Measurements from ENCODE around the gene CACNA1C. TPM values are rescaled to one million over a fixed set of nuclear protein-coding genes. Genes with fewer than 3 reads are reported as not detected.

CACNA1C gene
- total RNA-seq, 5 donors from 2014 or later (not counting 1 experiment from before 2014, with no cell fraction given), result 0.10 to 0.26 (median 0.16) TPM

DNA sequence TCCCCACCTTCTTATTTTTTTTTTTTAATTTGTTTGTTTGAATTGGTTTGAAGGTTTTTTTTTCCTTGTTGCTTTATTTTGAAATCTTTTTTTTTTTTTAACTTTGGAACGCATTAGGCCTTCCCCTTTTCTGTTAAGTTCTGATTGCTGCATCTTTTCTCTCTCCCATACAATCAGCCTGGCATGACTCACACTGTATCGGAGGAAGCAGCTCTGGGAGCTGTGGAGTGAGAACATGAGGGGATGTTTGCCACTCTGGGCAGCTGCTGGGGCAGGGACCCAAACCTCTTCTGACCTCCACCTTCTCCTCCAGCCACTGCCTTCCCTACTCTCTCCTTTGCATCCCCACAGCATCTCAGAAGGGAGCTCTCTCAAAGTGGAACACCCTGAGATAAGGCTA, 581.7 kb downstream of the CACNA1C start:
- Histone ChIP-seq H3K27ac (ENCODE audit: low read length) (no peak overlapping the region), H3K4me1 (ENCODE audit: control insufficient read depth in 1 of 2, extremely low read depth in 1 of 2, insufficient read depth in 2 of 2, low read length in 2 of 2) (no peaks in the 10 kb centered on the region), H3K27me3 (replicated peaks in 1 of 2; ENCODE audit: control insufficient read depth in 2 of 2, extremely low read depth in 1 of 2, insufficient read depth in 2 of 2, low read length in 1 of 2) (peaks cover 0 to 41% of the 10 kb centered on the region in 2 experiments), H3K36me3 (ENCODE audit: control insufficient read depth in 2 of 2, extremely low read depth in 1 of 2, insufficient read depth in 1 of 2, low read length in 1 of 2) (no peaks in the 10 kb centered on the region), H3K9me3 (no peaks in the 10 kb centered on the region), H3K4me3 (ENCODE audit: control insufficient read depth in 1 of 2, extremely low read depth in 1 of 2, low read length in 1 of 2) (no peak overlapping the region)
- Mint-ChIP-seq H3K4me1 (no peaks in the 10 kb centered on the region), H3K4me3 (no peak overlapping the region), H3K27me3 (peaks cover 23 to 37% of the 10 kb centered on the region in 2 donors), H3K27ac (no peak overlapping the region), H3K9me3 (no peaks in the 10 kb centered on the region), H3K36me3 (no peaks in the 10 kb centered on the region)
- no peak for DNase-seq
- CTCF ChIA-PET, result no interaction called here
- no peak for ATAC-seq (replicated peaks in 1 of 4)
- WGBS (ENCODE audit: insufficient coverage), result no CpG with 5 or more reads among the region's 2 CpGs
- POLR2A ChIA-PET, result no interaction called here

DNA sequence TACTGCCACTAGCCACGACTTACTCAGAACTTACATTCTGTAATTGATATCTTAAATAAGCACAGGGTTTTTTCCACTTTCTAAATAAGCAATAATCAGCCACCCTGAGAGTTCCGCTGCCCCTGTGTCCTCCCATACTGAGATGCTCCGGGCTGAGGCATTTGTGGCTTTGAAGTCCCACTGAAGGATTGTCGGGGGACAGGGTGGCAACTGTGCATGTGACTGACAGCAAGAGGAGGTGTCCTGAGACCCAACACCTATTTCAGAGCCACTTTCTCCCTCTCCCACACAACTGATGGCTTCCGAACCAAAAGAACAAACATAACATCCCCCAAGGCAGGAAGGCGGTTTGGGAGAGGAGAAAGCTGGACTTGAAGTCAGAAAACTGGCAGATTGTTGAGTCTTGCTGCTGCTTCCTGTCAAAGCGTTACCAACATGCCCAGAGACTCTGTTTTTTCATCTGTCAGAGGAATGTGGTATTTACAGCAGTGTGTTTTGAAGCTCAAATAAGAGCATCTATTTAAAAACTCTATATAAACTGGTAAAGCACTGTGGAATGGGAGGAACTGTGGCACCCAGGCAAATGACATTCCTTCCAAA, 584.1 kb downstream of the CACNA1C start:
- ATAC-seq (replicated peaks in 1 of 4) (no peak), DNase-seq (no peak)
- H3K9me3 Mint-ChIP-seq, result no peaks in the 10 kb centered on the region
- H3K9me3 ChIP-seq, result no peaks in the 10 kb centered on the region
- no peak overlapping the region for H3K4me3 ChIP-seq (ENCODE audit: control insufficient read depth in 1 of 2, extremely low read depth in 1 of 2, low read length in 1 of 2)
- H3K27me3 ChIP-seq (replicated peaks in 1 of 2; ENCODE audit: control insufficient read depth in 2 of 2, extremely low read depth in 1 of 2, insufficient read depth in 2 of 2, low read length in 1 of 2), result peaks cover 0 to 50% of the 10 kb centered on the region in 2 experiments
- no peaks in the 10 kb centered on the region for H3K36me3 ChIP-seq (ENCODE audit: control insufficient read depth in 2 of 2, extremely low read depth in 1 of 2, insufficient read depth in 1 of 2, low read length in 1 of 2)
- peaks cover 3 to 6% (median 6%) of the 10 kb centered on the region in 3 donors for H3K4me1 Mint-ChIP-seq
- ChIA-PET POLR2A (no interaction called here), CTCF (no interaction called here)
- no peak overlapping the region for H3K4me3 Mint-ChIP-seq
- H3K27me3 Mint-ChIP-seq, result peaks cover 16 to 28% of the 10 kb centered on the region in 2 donors
- peaks cover 0 to 3% of the 10 kb centered on the region in 2 experiments for H3K4me1 ChIP-seq (ENCODE audit: control insufficient read depth in 1 of 2, extremely low read depth in 1 of 2, insufficient read depth in 2 of 2, low read length in 2 of 2)
- 70% methylated on average over 3 of the region's 7 CpGs for WGBS (ENCODE audit: insufficient coverage)
- H3K27ac Mint-ChIP-seq, result no peak overlapping the region
- no peak overlapping the region for H3K27ac ChIP-seq (ENCODE audit: low read length)
- no peaks in the 10 kb centered on the region for H3K36me3 Mint-ChIP-seq

DNA sequence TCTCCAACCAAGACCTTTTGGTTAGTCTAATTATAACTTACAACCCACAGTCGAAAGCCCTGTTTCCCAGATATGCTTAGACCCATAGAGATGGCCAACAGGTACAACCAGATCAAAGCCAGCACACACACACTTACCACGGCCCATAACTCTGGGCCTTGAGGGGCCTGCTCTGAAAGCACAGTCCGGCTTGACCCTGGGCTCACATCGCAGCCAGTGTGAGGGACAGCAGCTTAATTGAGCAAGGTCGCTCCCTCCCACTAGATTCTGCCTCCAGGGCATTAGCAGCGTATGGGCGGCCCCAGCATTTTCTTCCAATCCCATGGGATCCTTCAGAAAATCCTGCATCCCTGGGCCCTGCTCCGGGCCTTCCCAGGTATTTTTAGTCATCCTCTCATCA, 584.6 kb downstream of the CACNA1C start:
- no peaks in the 10 kb centered on the region for H3K36me3 Mint-ChIP-seq
- CTCF ChIA-PET, result no interaction called here
- Histone ChIP-seq H3K27me3 (replicated peaks in 1 of 2; ENCODE audit: control insufficient read depth in 2 of 2, extremely low read depth in 1 of 2, insufficient read depth in 2 of 2, low read length in 1 of 2) (peaks cover 0 to 50% of the 10 kb centered on the region in 2 experiments), H3K4me1 (ENCODE audit: control insufficient read depth in 1 of 2, extremely low read depth in 1 of 2, insufficient read depth in 2 of 2, low read length in 2 of 2) (peaks cover 4 to 8% of the 10 kb centered on the region in 2 experiments), H3K36me3 (ENCODE audit: control insufficient read depth in 2 of 2, extremely low read depth in 1 of 2, insufficient read depth in 1 of 2, low read length in 1 of 2) (no peaks in the 10 kb centered on the region), H3K9me3 (no peaks in the 10 kb centered on the region), H3K4me3 (ENCODE audit: control insufficient read depth in 1 of 2, extremely low read depth in 1 of 2, low read length in 1 of 2) (no peak overlapping the region), H3K27ac (ENCODE audit: low read length) (no peak overlapping the region)
- H3K4me3 Mint-ChIP-seq, result no peak overlapping the region
- ATAC-seq (replicated peaks in 1 of 4) (no peak), DNase-seq (no peak)
- H3K27me3 Mint-ChIP-seq, result peaks cover 16 to 28% of the 10 kb centered on the region in 2 donors
- peaks cover 9 to 12% (median 11%) of the 10 kb centered on the region in 3 donors for H3K4me1 Mint-ChIP-seq
- 84% methylated on average over 5 of the region's 8 CpGs for WGBS (ENCODE audit: insufficient coverage)
- H3K9me3 Mint-ChIP-seq, result no peaks in the 10 kb centered on the region
- POLR2A ChIA-PET, result no interaction called here
- no peak overlapping the region for H3K27ac Mint-ChIP-seq

DNA sequence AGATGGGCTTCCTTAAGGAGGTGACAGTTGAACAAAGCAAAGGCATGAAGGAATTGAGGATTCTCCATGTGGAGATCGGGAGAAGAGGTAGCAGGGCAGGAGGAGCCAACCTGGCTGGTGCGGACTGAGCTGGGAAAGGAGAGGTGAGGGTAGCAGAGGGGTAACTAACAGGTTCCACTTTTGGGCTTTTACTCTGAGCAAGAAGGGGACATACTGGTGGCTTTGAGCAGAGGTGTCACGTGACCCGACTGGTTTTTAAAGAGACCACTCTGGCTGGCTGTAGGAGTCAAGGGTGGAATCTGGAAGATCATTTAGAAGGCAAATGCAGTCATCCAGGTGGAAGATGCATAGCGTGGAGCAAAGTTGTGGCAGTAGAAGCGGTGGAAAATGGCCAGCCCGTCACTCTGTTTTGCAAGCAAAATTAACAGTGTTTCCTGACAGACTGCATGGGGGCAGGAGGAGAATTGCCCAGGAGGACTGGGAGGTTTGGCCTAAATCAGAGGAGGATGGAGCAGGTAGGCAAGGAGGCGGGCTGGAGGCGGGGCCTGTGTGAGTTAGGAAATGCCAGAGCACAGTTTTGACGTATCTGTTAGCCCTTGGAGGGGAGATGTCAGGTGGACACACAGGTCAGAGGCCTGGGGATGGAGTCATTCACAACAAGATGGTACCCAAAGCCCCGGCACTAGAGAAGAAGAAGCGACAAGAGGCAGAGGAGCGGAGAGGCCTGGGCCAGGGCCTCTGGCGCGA, 585.7 kb downstream of the CACNA1C start:
- POLR2A ChIA-PET, result no interaction called here
- WGBS (ENCODE audit: insufficient coverage), result 90% methylated on average over 15 of the region's 15 CpGs

DNA sequence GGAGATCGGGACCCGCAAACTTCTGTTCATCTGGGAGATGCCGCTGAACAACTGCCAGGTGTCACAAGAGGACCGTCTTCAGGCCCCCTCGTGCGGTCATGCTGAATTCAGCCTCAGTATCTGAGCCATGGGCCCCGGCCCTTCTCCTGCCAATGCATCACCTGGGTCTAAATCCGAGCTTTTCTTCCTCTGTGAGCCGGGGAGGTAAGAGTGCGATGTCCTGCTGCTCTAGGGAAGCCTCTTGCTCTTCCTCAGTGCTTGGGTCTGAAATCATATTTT, 586.2 kb downstream of the CACNA1C start:
- no peak overlapping the region for H3K4me3 ChIP-seq (ENCODE audit: control insufficient read depth in 1 of 2, extremely low read depth in 1 of 2, low read length in 1 of 2)
- no peak for DNase-seq
- H3K27me3 ChIP-seq (replicated peaks in 1 of 2; ENCODE audit: control insufficient read depth in 2 of 2, extremely low read depth in 1 of 2, insufficient read depth in 2 of 2, low read length in 1 of 2), result peaks cover 0 to 55% of the 10 kb centered on the region in 2 experiments
- H3K9me3 Mint-ChIP-seq, result no peaks in the 10 kb centered on the region
- H3K4me3 Mint-ChIP-seq, result no peak overlapping the region
- peaks cover 11 to 16% of the 10 kb centered on the region in 2 experiments for H3K4me1 ChIP-seq (ENCODE audit: control insufficient read depth in 1 of 2, extremely low read depth in 1 of 2, insufficient read depth in 2 of 2, low read length in 2 of 2)
- no peaks in the 10 kb centered on the region for H3K36me3 ChIP-seq (ENCODE audit: control insufficient read depth in 2 of 2, extremely low read depth in 1 of 2, insufficient read depth in 1 of 2, low read length in 1 of 2)
- ChIA-PET CTCF (no interaction called here), POLR2A (no interaction called here)
- H3K9me3 ChIP-seq, result no peaks in the 10 kb centered on the region
- no peak overlapping the region for H3K27ac ChIP-seq (ENCODE audit: low read length)
- 89% methylated on average over 10 of the region's 10 CpGs for WGBS (ENCODE audit: insufficient coverage)
- H3K27me3 Mint-ChIP-seq, result peaks cover 21 to 33% of the 10 kb centered on the region in 2 donors
- H3K36me3 Mint-ChIP-seq, result no peaks in the 10 kb centered on the region
- ATAC-seq (replicated peaks in 1 of 4), result no peak
- peaks cover 15 to 27% (median 18%) of the 10 kb centered on the region in 3 donors for H3K4me1 Mint-ChIP-seq
- H3K27ac Mint-ChIP-seq, result no peak overlapping the region

More for the DNA sequence above, 585.7 kb downstream of the CACNA1C start:
- peaks cover 15 to 22% (median 18%) of the 10 kb centered on the region in 3 donors for H3K4me1 Mint-ChIP-seq
- no peaks in the 10 kb centered on the region for H3K9me3 Mint-ChIP-seq
- H3K4me3 Mint-ChIP-seq, result no peak overlapping the region
- Histone ChIP-seq H3K4me3 (ENCODE audit: control insufficient read depth in 1 of 2, extremely low read depth in 1 of 2, low read length in 1 of 2) (no peak overlapping the region), H3K9me3 (no peaks in the 10 kb centered on the region), H3K27ac (ENCODE audit: low read length) (no peak overlapping the region), H3K27me3 (replicated peaks in 1 of 2; ENCODE audit: control insufficient read depth in 2 of 2, extremely low read depth in 1 of 2, insufficient read depth in 2 of 2, low read length in 1 of 2) (peaks cover 0 to 52% of the 10 kb centered on the region in 2 experiments), H3K36me3 (ENCODE audit: control insufficient read depth in 2 of 2, extremely low read depth in 1 of 2, insufficient read depth in 1 of 2, low read length in 1 of 2) (no peaks in the 10 kb centered on the region), H3K4me1 (ENCODE audit: control insufficient read depth in 1 of 2, extremely low read depth in 1 of 2, insufficient read depth in 2 of 2, low read length in 2 of 2) (peaks cover 11 to 16% of the 10 kb centered on the region in 2 experiments)
- CTCF ChIA-PET, result no interaction called here
- no peak for DNase-seq
- no peak overlapping the region for H3K27ac Mint-ChIP-seq
- ATAC-seq (replicated peaks in 1 of 4), result no peak
- no peaks in the 10 kb centered on the region for H3K36me3 Mint-ChIP-seq
- H3K27me3 Mint-ChIP-seq, result peaks cover 19 to 27% of the 10 kb centered on the region in 2 donors

DNA sequence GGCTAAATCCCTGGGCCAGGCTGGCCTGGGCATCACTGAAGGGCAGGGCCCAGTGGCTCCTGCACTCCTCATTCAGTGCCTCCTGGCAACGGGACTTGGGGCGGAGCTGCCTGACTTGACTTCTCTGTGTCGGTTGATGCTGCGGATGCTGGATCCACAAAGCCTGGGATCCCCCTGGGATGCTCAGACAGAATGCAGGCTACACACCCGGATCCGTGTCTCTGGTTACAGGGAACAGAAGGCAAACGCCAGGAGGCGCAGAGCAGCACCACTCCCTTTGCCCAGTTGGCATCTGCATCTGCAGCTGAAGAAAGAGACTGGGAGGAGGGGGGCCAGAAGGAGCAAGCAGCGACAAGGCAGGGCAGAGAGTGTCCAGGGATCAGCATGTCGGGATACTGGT, 587.5 kb downstream of the CACNA1C start:
- ATAC-seq (replicated peaks in 1 of 4), result no peak
- Mint-ChIP-seq H3K27ac (no peak overlapping the region), H3K9me3 (no peaks in the 10 kb centered on the region), H3K4me3 (no peak overlapping the region), H3K27me3 (peaks cover 22 to 36% of the 10 kb centered on the region in 2 donors), H3K4me1 (peaks cover 15 to 27% (median 18%) of the 10 kb centered on the region in 3 donors), H3K36me3 (no peaks in the 10 kb centered on the region)
- ChIA-PET CTCF (no interaction called here), POLR2A (no interaction called here)
- H3K4me3 ChIP-seq (ENCODE audit: control insufficient read depth in 1 of 2, extremely low read depth in 1 of 2, low read length in 1 of 2), result no peak overlapping the region
- no peaks in the 10 kb centered on the region for H3K36me3 ChIP-seq (ENCODE audit: control insufficient read depth in 2 of 2, extremely low read depth in 1 of 2, insufficient read depth in 1 of 2, low read length in 1 of 2)
- peaks cover 0 to 52% of the 10 kb centered on the region in 2 experiments for H3K27me3 ChIP-seq (replicated peaks in 1 of 2; ENCODE audit: control insufficient read depth in 2 of 2, extremely low read depth in 1 of 2, insufficient read depth in 2 of 2, low read length in 1 of 2)
- H3K4me1 ChIP-seq (ENCODE audit: control insufficient read depth in 1 of 2, extremely low read depth in 1 of 2, insufficient read depth in 2 of 2, low read length in 2 of 2), result peaks cover 11 to 16% of the 10 kb centered on the region in 2 experiments
- no peaks in the 10 kb centered on the region for H3K9me3 ChIP-seq
- no peak overlapping the region for H3K27ac ChIP-seq (ENCODE audit: low read length)
- no peak for DNase-seq
- 86% methylated on average over 8 of the region's 10 CpGs for WGBS (ENCODE audit: insufficient coverage)

Data from T-cell (primary cell).